ENCODE data around the gene APCDD1L. TPM values are rescaled to one million over a fixed set of nuclear protein-coding genes. Genes with fewer than 3 reads are reported as not detected.
"Not testable (repeated sequence)": the region's sequence is repeated elsewhere in the genome, so short reads cannot be mapped to it uniquely, and the experiment has no call there.

The APCDD1L gene
- total RNA-seq, 1 donor: 16.3 TPM

GRCh38 chr20:58429303-58429702, 85.9 kb downstream of the APCDD1L start:
- peaks cover 96% of the 10 kb centered on the region for H3K79me2 ChIP-seq (ENCODE audit: insufficient read depth, low read length)
- peaks cover 47% of the 10 kb centered on the region for H4K20me1 ChIP-seq (ENCODE audit: insufficient read depth, low read length)
- TF ChIP-seq, protein P1, sequence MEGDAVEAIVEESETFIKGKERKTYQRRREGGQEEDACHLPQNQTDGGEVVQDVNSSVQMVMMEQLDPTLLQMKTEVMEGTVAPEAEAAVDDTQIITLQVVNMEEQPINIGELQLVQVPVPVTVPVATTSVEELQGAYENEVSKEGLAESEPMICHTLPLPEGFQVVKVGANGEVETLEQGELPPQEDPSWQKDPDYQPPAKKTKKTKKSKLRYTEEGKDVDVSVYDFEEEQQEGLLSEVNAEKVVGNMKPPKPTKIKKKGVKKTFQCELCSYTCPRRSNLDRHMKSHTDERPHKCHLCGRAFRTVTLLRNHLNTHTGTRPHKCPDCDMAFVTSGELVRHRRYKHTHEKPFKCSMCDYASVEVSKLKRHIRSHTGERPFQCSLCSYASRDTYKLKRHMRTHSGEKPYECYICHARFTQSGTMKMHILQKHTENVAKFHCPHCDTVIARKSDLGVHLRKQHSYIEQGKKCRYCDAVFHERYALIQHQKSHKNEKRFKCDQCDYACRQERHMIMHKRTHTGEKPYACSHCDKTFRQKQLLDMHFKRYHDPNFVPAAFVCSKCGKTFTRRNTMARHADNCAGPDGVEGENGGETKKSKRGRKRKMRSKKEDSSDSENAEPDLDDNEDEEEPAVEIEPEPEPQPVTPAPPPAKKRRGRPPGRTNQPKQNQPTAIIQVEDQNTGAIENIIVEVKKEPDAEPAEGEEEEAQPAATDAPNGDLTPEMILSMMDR (IDR thresholded peaks at IDR 0.05; ENCODE audit: extremely low read depth, low read depth, low read length): no peak
- no peak overlapping the region for H3K4me2 ChIP-seq (ENCODE audit: insufficient read depth, low read length)
- H3K27ac ChIP-seq (ENCODE audit: low read depth, low read length): no peak overlapping the region
- H3K9me3 ChIP-seq (ENCODE audit: low read depth, low read length): no peaks in the 10 kb centered on the region
- H2AFZ ChIP-seq (ENCODE audit: low read length): no peak overlapping the region
- no peaks in the 10 kb centered on the region for H3K36me3 ChIP-seq (ENCODE audit: insufficient read depth, low read length)
- H3K27me3 ChIP-seq (ENCODE audit: insufficient read depth, low read length): no peaks in the 10 kb centered on the region
- H3K4me1 ChIP-seq (ENCODE audit: insufficient read depth, low read length): peaks cover 27% of the 10 kb centered on the region
- no peak for DNase-seq (ENCODE audit: insufficient read length, low spot score, missing footprints)
- H3K4me3 ChIP-seq (ENCODE audit: insufficient read depth, low read length): no peak overlapping the region

DNA sequence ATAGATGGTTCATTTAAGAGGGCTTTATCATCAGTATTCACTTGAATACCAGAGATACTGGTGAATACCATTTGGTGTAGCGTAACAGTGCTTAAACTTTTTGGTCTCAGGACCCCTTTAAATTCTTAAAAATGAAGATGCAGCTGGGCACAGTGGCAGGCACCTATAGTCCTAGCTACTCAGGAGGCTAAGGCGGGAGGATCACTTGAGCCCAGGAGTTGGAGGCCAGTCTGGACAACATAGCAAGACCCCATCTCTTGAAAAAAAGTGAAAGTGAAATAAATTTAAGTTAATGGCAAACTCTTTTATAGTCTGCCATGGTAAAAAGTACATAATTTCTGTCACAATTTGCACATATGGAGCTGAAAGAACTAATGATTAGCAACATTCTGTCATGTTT, 86.8 kb downstream of the APCDD1L start:
- Histone ChIP-seq H3K4me2 (ENCODE audit: insufficient read depth, low read length) (no peak overlapping the region), H3K36me3 (ENCODE audit: insufficient read depth, low read length) (no peaks in the 10 kb centered on the region), H3K79me2 (ENCODE audit: insufficient read depth, low read length) (peaks cover 96% of the 10 kb centered on the region), H3K4me1 (ENCODE audit: insufficient read depth, low read length) (peaks cover 17% of the 10 kb centered on the region), H3K4me3 (ENCODE audit: insufficient read depth, low read length) (no peak overlapping the region), H2AFZ (ENCODE audit: low read length) (no peak overlapping the region), H3K27me3 (ENCODE audit: insufficient read depth, low read length) (no peaks in the 10 kb centered on the region), H3K9me3 (ENCODE audit: low read depth, low read length) (no peaks in the 10 kb centered on the region), H4K20me1 (ENCODE audit: insufficient read depth, low read length) (peaks cover 40% of the 10 kb centered on the region), H3K27ac (ENCODE audit: low read depth, low read length) (no peak overlapping the region)
- TF ChIP-seq, protein P1 (IDR thresholded peaks at IDR 0.05; ENCODE audit: extremely low read depth, low read depth, low read length): no peak
- DNase-seq (ENCODE audit: insufficient read length, low spot score, missing footprints): no peak

DNA sequence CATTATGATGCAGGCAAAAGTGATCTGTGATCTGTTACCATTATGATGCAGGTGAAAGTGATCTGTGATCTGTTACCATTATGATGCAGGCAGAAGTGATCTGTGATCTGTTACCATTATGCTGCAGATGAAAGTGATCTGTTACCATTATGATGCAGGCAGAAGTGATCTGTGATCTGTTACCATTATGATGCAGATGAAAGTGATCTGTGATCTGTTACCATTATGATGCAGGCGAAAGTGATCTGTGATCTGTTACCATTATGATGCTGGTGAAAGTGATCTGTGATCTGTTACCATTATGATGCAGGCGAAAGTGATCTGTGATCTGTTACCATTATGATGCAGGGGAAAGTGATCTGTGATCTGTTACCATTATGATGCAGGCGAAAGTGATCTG, 87.6 kb downstream of the APCDD1L start:
- not testable (repeated sequence) for H2AFZ ChIP-seq (ENCODE audit: low read length); H3K4me2 ChIP-seq (ENCODE audit: insufficient read depth, low read length); H3K27me3 ChIP-seq (ENCODE audit: insufficient read depth, low read length); H3K9me3 ChIP-seq (ENCODE audit: low read depth, low read length); H3K36me3 ChIP-seq (ENCODE audit: insufficient read depth, low read length); H3K4me3 ChIP-seq (ENCODE audit: insufficient read depth, low read length); H3K27ac ChIP-seq (ENCODE audit: low read depth, low read length); DNase-seq (ENCODE audit: insufficient read length, low spot score, missing footprints)
- Histone ChIP-seq H4K20me1 (ENCODE audit: insufficient read depth, low read length) (peaks cover 35% of the 10 kb centered on the region), H3K4me1 (ENCODE audit: insufficient read depth, low read length) (peaks cover 15% of the 10 kb centered on the region), H3K79me2 (ENCODE audit: insufficient read depth, low read length) (peaks cover 94% of the 10 kb centered on the region)

GRCh38 chr20:58424218-58424969, 90.8 kb downstream of the APCDD1L start:
- Histone ChIP-seq H3K4me2 (ENCODE audit: insufficient read depth, low read length) (no peak overlapping the region), H4K20me1 (ENCODE audit: insufficient read depth, low read length) (peaks cover 30% of the 10 kb centered on the region), H3K27ac (ENCODE audit: low read depth, low read length) (no peak overlapping the region), H3K79me2 (ENCODE audit: insufficient read depth, low read length) (peaks cover 91% of the 10 kb centered on the region), H2AFZ (ENCODE audit: low read length) (no peak overlapping the region), H3K4me3 (ENCODE audit: insufficient read depth, low read length) (no peak overlapping the region), H3K36me3 (ENCODE audit: insufficient read depth, low read length) (peaks cover 7% of the 10 kb centered on the region), H3K27me3 (ENCODE audit: insufficient read depth, low read length) (no peaks in the 10 kb centered on the region), H3K4me1 (ENCODE audit: insufficient read depth, low read length) (peaks cover 8% of the 10 kb centered on the region), H3K9me3 (ENCODE audit: low read depth, low read length) (no peaks in the 10 kb centered on the region)
- DNase-seq (ENCODE audit: insufficient read length, low spot score, missing footprints): no peak
- TF ChIP-seq, protein P1 (IDR thresholded peaks at IDR 0.05; ENCODE audit: extremely low read depth, low read depth, low read length): no peak

All from osteoblast (primary cell).